T-helper 1 cell (primary cell): ENCODE data around the gene ERCC6L.

ENCODE experiments used
- DNase-seq, 5 donors: peaks; one replicate each; pipeline ENCODE4 v3.0.0-alpha.2; 2012 to 2020

The ERCC6L gene

DNA sequence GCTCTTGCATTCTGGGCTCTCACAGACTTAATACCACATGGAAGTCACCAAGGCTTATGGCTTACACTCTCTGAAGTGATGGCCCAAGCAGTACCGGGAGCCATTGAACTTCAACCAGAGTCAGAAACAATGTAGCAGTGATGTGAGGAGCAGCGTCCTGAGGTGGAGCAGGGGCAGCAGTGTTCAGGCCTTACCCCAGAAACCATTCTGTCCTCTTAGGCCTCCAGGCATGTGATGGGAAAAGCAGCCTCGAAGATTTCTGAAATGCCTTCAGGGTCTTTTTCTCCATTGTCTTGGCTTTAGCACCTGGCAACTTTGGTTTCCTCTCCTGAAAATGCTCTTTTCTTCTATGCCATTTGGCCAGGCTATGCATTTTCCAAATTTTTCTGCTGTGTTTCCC lies 80.1 kb downstream of the ERCC6L start:
- no peak for DNase-seq
